ENCODE measurements around the gene ZNF664.

- TF ChIP-seq CBX3 (IDR thresholded peaks at IDR 0.05; ENCODE audit: low read depth) (no peak), EZH2 (IDR thresholded peaks at IDR 0.05) (no peak), CTCF (IDR thresholded peaks at IDR 0.05 in 2 of 3, conservative IDR thresholded peaks at IDR 0.05 in 1 of 3; ENCODE audit: borderline replicate concordance in 1 of 3, insufficient read depth in 1 of 3, low read depth in 2 of 3, low read length in 2 of 3) (no peak)
Observed at GRCh38 chr12:123957196-123957595, 15.8 kb upstream of the ZNF664 start.

All from HCT116 (cell line).